HG02973 (cell line): ENCODE data around the gene TRIM44.
"Not testable (repeated sequence)": the region's sequence is repeated elsewhere in the genome, so short reads cannot be mapped to it uniquely, and the experiment has no call there.

Experiments
- ATAC-seq: cut with Tn5 transposase; IDR thresholded peaks from one replicate; pipeline ENCODE4 v1.9.1; 2021; ENCODE audit warnings: moderate library complexity; ENCODE audit not compliant: unreplicated experiment

The TRIM44 gene

DNA sequence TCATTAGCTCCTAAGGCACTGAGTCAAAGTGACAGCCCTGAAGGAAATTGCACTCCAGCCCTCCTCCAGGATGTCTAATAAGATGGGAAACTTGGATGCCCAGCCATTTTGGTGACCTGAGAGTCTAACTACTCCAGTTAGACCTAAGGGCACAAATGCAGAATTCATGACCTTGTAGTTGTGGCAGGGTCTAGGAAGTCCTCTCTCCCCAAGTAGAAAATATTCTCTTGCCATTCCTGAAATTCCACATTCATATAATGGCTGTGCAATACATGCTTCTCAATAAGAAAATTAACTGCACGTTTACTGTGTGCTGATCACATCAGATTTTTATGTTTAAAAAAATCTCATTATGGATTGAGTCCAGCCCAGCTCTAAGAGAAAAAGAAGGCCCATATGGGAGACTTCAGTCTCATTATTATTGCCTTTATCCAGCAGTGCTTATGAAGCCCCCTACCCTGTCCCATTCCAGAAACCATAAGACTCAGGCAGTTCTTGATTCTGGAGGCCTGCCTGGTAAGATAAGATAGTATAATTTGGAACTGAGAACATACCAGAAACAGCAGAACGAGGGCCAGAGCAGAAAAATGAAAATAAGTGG lies 147.6 kb downstream of the TRIM44 start:
- no peak for ATAC-seq

DNA sequence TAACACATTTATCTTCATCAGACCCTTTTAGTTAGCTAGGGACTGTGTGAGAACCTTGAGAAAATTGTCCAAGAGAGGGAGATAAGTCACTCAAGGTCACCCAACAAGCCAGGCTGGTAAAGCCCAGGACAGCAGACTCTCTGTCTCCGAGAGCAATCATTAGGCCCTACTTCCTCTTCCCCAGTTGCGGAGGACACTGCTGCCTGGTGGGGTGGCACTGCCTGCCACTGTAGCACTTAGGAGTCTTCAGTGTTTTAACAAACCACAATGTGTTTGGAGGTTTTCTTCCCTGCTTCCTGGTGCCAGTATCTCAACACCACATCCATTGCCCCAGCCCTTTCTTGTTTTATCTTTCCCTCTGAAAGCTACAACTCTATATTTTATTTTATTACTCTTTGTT lies 149.2 kb downstream of the TRIM44 start:
- no peak for ATAC-seq

DNA sequence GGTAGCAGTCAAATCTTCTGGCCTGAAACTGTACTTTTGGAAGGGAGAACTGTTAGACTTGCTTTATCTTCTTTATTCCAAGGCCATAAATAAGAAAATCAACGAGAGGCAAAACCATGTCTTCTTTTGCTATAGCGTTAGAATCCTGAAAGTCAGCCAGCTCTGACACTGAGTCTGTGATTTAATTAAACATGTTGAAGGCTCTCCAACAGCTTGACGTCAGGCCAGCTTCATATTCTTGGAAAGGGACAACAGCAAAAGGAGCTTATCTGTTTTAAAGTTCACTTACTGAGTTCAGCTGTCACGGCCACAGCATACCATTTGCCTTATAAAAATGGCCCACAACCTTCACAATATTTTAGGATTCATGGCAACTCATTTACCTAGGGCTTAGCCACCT lies 150.3 kb downstream of the TRIM44 start:
- no peak for ATAC-seq

DNA sequence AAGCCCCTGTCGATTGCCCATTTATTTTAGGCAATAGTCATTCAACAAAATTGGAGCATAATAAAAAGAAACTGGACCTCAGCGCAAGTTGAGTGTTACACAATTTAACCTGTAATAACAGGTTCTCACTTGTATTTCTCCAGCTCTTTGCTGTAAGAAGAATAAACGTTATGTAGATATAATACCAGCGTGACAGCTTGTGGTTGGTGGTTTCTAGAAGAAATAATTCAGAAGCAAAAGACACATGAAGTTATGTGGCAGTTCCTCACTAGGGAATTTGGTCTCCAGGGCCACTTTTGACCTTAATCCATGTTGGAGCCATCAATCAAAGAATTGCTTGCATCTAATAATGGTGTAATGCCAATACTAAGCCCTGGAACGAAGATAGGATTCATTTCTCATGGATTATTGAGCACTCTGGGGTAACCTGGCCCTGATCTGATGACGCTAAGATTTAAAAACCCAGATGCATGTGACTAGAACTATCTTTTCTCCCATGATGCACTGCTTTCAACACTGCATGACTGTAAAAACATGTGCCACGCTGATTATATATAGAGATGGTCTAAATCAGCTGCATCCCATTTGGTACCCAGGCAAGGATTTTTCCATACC lies 151.6 kb downstream of the TRIM44 start:
- ATAC-seq, result no peak

DNA sequence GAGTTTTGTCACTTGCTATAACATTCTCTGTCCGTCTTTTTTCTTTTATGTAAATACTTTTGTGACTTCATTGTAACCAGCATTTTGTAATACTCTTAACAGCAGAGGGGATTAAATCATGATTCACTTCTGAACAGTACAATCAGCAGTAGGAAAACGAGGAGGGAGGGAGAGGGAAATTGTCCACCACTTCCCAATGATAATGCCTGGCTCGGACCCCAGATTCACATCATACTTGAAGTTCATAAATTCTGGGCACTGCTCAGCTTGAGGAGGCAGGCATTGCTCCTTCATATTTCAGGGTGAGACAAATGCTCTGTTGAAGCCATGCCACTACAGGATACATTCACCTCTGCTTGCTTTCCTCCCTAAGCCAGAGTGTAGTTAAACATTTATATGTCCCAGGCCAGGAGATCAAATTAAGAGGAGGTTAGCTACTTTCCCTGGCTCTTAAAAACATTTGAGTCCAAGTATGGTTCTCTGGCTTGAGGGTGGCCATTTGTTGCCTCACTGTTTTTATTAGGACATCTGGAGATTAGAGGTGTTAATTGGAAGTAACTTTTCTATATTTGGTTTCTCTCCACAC lies 152.2 kb downstream of the TRIM44 start:
- no peak for ATAC-seq

DNA sequence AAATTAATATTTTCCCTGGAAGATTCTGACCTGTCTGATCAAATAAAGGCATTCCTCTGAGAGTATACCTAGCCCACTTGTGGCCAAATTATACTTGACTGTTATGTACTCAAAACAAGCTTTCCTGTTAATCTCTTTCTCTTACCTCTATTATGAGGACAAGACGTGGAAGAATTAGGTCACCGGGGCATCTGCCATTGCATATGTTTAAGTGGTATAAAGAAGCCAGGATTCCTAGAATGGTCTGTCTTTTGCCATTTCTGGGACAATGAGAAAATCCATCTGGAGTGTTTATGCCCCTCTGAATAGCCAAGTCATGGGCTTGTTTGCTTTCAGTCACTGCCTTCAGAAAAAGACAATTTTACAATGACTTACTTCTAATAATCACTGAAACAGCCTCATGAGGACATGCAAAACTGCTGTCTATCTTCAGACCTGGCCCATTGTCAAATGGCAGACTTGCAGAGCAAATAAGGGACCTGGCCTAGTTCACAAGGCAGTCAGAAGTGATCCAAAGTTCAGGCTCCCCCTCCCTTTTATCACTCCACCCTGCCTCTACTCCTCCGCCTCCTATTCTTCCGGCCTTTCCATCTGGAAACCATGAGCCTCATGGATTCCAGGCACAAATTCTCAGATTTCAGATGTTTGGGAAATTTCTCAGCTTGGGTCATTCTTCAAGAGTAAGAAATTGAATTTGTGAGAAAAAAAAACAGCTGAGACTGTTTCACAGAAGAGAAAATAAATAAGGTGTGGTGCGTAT lies 153.2 kb downstream of the TRIM44 start:
- no peak for ATAC-seq

DNA sequence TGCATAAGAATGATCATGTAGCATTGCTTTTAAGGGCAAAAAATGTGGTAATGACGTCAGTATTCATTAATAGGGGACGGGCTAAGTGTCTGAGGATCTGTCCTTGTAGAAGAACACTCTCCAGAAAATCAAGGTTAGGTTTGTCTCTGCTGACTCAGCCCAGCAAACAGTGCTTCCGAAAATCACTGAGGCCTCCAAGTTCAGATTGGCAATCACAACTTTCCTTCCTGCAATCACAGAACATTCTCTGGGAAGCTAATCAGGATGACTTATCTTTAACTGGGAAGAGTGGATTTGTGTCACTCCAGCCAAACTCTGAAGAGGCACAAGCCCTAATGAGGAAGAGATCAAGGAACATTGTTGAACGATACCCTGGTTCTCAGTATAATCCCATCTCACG lies 158.0 kb downstream of the TRIM44 start:
- ATAC-seq, result no peak

DNA sequence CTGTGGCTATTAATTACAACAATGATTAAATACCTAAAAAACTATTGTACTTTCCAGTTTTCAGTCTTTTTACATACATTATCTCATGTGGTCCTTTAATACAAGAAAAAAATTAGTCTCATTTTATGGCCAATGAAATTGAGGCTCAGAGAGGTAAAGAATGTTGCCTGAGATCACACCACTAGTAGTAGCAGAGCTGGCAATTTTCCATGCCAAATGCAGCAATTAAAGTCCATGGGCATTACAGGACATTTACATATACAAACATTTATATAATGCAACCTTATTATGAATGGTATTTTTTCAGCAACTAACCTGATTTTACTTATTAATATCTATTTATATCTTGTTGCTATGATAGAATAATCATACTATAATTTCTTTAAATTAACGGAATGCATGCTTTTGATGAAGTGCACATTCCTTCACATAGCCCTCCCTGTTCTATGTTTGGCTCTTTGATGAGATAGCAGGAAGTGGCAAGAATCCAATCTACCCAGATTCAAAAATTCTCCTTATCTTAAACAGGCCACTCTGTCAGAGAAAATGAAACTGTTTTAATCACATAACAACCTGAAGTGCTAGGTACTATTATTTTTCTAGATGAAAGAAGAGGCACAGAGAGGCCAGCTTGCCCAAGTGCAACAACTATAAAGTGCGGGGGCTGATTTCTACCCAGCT lies 160.4 kb downstream of the TRIM44 start:
- ATAC-seq, result no peak

DNA sequence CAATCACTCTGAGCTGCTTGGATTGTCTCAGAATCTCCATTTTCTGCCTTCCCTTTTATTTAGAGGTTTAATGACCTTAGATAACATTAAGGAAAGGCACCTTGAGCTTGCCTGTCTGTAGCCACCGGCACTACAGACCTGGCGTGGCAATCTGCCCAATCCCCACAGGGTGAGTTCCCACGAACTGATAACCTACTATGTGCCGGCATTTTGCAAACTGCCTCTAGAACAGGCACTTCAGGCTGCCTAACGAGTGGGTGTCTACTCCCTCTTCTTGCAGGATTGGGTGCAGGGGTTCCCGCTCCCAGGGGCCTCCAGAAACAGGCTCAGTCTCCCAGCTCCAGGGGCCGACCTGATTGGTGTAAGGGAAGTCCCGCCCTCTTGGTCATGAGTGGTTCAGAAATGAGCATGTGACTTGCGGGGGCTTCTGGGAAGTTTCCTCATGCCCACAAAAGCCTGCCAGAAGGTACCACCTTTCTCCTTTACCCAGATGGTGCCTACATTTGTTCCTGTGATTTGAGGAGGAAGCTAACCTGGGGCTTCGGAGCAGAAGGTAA lies 161.2 kb downstream of the TRIM44 start:
- no peak for ATAC-seq

DNA sequence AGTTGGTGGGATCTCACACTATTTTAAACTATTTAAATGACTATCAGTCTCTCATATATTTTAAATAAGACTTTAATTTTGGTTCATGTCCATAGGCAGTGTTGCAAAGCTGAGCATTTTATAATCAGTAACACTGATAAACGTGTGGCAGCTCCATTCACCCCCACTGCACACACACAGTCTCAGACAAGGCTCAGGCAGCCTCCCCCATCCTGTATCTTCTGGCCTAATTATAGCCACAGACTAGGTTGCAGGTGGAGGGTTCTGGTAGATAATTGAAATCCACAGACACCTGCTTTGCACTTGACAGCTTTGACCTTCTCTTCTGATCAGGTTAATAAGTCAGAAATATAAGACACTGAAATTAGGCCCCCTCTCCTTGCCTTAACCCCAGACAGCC lies 162.8 kb downstream of the TRIM44 start:
- ATAC-seq, result no peak

DNA sequence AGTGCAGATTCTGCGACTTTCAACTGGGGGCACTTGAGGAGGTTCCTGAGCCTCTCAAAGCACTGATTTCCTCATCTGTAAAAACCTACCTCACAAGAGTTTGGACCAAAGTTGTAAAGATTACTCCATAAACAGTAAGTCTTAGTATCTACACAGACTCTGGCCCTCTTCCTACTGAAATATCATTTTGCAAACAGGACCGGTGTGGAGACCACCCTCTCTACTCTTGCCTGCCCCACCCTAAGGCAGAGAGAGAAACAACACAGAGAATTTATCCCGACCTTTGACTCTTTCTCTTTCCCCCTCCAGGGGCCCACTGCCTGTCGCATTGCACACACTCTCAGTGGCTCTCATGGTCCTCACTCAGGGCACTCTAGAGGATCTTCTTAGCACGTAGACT lies 163.4 kb downstream of the TRIM44 start:
- ATAC-seq, result no peak

DNA sequence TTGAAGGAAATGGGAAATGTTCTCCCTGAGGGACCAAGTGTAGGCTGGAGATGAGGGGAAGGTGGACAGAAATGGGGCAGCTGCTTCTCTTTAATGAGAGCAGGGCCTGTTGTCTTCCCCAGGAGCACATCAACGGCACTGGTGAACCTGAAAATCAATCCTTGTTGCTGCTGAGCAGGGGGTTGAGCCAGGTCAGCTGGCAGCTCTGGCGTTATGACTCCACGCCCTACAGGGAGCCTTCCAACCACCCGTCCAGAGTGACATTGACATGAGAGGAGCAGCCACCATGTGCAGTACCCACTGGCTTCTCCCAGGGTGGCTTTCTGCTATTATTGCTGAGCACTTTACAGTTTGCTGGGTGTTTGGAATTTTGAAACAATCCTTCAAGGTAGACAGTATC lies 164.4 kb downstream of the TRIM44 start:
- no peak for ATAC-seq

DNA sequence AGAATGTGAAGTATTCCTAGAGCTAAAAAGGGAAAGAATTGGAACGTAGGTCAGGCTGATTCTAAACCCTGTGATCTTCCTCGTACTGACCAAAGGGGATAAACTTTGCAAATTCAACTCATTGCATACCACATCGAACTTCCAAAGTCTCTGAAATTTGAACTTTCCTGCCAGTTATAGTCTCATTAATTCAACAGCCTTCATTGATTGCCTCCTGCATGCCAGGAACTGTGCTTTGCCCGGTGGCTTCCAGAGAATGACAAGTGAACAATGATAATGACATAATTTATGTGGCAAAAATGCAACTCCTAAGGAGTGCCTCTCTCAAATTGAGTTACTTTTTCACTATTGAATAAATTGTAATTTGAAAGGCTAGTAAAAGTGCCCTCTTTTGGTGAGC lies 173.6 kb downstream of the TRIM44 start:
- no peak for ATAC-seq

DNA sequence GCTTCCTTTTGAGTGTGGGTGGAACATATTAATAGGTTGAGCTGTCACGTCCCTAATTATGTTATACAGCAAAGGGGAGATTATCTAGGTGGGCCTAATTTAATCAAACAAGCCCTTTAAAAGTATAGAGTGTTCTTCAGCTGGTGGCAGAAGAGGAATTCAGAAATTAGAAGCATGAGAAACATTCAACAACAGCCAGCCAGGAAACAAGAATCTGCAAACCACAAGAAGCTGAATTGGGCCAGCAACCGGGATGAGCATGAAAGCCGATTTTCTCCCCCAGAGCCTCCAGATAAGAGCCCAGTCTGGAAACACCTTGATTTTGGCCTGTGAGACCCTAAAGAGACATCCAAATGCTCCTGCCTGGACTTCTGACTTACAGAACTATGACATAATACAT lies 175.5 kb downstream of the TRIM44 start:
- ATAC-seq, result no peak

DNA sequence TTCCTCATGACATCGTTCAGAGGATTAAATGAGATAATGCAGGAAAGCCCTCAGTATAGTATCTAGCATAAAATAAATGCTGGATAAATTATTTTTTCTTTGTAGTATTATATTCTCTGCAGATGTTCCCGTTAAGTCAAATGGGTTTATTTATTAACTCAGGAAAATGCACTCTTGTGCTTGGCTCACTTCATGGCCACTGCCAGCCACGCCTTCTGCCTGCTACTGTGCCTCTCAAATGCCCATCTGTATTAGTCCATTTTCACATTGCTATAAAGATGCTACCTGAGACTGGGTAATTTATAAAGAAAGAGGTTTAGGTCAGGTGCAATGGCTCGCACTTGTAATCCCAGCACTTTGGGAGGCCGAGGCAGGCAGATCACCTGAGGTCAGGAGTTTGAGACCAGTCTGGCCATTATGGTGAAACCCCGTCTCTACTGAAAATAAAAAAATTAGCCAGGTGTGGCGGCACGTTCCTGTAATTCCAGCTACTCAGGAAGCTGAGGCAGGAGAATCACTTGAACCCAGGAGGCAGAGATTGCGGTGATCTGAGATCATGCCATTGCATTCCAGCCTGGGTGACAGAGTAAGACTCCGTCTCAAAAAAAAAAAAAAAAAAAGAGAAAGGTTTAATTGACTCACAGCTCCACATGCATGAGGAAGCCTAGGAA lies 176.3 kb downstream of the TRIM44 start:
- ATAC-seq, result not testable (repeated sequence)

DNA sequence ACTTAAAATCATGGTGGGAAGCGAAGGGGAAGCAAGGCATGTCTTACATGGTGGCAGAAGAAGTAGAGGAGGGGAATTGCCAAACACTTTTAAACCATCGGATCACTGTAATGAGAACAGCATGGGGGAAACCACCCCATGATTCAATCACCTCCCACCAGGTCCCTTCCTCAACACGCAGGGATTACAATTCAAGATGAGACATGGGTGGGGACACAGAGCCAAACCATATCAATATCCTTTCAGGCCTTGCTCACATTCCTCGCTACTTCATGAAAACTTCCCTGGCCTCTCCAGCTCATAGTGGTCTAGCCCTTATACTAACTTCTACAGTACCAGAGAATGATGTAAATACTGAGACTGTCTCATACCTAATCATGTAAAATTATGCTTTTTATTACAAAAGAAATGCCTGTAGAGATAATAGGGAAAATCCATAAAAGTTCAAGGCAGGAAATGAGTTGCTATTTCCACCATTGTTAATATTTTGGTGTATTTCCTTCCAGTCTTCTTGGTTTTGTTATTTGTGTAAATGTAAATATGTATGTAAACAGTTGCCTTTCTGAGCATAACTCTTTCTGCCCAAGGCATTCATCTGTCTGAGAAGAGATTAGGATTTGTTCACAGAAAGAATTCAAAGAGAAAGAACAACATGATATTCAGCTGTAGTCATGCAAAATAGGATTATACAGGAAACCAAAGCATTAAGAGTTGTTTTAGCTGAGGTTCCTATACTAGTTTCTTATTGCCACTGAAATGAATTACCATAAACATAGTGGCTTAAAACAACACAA lies 177.0 kb downstream of the TRIM44 start:
- no peak for ATAC-seq

DNA sequence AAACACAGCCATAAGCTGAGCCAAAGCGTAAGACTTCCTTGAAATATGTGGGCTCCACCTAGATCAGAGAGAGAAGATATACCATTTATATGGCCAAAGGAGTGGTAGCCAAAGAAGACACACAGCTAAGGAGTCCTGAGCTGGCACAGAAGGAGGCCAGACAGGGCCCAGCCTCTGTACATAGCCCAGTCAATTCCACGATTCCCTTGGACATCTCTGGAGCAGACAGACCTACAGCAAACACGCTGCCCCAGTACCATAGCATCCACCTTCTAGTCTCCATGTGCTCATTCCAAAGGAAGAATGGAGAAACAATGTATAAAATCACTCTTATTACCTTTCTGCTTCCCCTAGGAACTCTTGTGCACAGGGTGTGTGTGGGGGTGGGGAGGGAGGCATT lies 179.2 kb downstream of the TRIM44 start:
- ATAC-seq, result no peak

DNA sequence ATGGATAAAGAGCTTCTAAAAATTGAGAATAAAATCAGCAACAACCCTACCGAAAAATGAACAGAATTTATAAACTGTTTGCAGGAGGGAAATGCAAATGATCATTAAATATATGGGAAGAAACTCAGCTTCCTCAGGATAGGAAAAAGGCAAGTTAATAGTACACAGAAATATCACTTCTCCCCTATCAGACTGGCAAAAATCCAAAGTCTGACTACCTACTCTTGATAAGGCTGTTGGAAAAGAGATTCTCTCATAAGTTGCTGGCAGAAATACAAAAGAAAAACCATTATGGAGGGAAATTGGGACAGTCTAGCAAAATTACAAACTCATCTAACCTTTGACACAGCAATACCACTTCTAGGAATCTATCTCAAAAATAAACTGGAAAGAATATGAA lies 180.4 kb downstream of the TRIM44 start:
- ATAC-seq, result no peak

DNA sequence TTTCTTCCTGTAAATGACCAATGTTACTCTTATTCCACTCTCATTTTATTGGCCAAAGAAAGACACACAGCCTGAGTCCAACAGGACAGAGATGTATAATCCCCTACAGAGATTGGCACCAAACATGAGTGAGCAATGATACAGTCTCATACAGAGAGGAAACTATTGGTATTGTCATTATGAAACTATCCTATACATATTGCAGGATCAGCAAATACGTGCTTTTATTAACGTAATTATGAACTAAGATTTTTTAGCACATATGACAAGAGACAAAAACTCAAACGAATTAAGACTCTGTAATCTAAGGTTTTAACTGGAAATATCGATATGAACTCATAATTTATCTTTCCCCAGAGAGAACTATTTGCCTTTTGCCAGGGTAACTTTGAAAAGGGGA lies 182.0 kb downstream of the TRIM44 start:
- ATAC-seq, result no peak

DNA sequence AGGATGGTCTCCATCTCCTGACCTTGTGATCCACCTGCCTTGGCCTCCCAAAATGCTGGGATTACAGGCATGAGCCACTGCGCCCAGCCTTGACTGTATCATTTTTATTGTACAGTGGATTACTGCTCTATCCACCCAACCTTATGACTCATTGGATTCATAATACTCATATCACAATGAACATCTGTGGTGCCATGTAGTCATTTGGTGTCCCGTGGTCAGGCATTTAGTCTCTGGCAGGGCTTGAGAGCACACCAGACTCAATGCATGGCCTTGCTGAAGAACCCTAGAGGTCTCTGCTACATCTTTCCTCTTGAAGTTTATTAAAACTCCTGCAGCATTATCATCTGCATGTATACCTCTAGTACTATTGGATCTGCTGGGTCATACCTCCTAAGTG lies 183.3 kb downstream of the TRIM44 start:
- ATAC-seq, result no peak
